Esophagus muscularis mucosa (tissue), 4 donors: ENCODE data around the gene KIF5C.

ENCODE experiments used
- EP300 ChIP-seq: sonication (generic); formaldehyde crosslinking; IDR thresholded peaks from one replicate; pipeline ENCODE4 v1.6.1; 2017; ENCODE audit warnings: antibody characterized with exemption
- POLR2A ChIP-seq: fragments of 450-650 bp; IDR thresholded peaks from one replicate; pipeline ENCODE4 v1.6.1; 2017; ENCODE audit warnings: antibody characterized with exemption, moderate library complexity, mild to moderate bottlenecking, low read depth
- POLR2AphosphoS5 ChIP-seq, 2 donors: sonication (generic); formaldehyde crosslinking; IDR thresholded peaks; one replicate each; pipeline ENCODE4 v1.6.1; 2017; ENCODE audit warnings: antibody characterized with exemption in 2 of 2
- TF ChIP-seq, protein P1 (sequence below), 3 experiments: fragments of 200-600 bp in 2 of 3; fragments of 450-650 bp in 1 of 3; sonication (generic) in 2 of 3; IDR thresholded peaks; one replicate each; pipeline ENCODE4 v1.5.1; 2017 to 2019; ENCODE audit warnings: antibody characterized with exemption in 3 of 3, mild to moderate bottlenecking in 2 of 3, moderate library complexity in 1 of 3

DNA sequence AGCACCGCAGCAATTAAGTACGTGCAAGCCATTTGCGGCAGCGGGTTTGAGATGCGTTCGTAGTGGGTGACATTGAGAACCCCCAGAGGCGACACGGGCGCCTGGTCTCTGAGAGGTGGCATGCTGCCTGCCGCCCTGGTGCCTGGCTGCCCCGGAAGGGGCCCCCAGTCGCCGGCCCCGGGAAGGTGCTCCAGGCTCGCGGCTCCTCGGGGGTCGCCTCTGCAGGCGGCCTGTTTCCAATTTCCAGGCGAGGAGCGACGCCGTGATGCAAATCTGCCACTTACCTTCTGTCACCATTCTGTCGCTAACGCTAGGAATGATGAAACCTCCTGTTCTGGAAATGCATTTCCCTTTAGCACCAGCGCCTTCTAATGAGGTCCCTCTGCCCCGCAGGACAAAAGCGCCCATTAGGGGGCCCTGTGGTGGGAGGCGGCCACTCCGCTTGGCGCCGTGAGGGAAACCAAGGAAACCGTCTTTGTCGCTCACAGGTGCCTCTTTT, 13.0 kb downstream of the KIF5C start:
- TF ChIP-seq POLR2AphosphoS5 (IDR thresholded peaks at IDR 0.05) (no peak), POLR2A (no peak), EP300 (no peak)
- TF ChIP-seq, protein P1, sequence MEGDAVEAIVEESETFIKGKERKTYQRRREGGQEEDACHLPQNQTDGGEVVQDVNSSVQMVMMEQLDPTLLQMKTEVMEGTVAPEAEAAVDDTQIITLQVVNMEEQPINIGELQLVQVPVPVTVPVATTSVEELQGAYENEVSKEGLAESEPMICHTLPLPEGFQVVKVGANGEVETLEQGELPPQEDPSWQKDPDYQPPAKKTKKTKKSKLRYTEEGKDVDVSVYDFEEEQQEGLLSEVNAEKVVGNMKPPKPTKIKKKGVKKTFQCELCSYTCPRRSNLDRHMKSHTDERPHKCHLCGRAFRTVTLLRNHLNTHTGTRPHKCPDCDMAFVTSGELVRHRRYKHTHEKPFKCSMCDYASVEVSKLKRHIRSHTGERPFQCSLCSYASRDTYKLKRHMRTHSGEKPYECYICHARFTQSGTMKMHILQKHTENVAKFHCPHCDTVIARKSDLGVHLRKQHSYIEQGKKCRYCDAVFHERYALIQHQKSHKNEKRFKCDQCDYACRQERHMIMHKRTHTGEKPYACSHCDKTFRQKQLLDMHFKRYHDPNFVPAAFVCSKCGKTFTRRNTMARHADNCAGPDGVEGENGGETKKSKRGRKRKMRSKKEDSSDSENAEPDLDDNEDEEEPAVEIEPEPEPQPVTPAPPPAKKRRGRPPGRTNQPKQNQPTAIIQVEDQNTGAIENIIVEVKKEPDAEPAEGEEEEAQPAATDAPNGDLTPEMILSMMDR (IDR thresholded peaks at IDR 0.05): no peak
